SK-N-MC (cell line): ENCODE results near the gene SH3GL2.

Source experiments
- DNase-seq: peaks from one replicate; pipeline ENCODE4 v3.0.0-alpha.2; 2011; ENCODE audit warnings: low read depth, low spot score
- H3K27ac ChIP-seq: fragments of 200-600 bp; sonication (generic); 2 replicates; pipeline ENCODE4 v1.5.1; 2016; ENCODE audit warnings: mixed run types
- H3K36me3 ChIP-seq: fragments of 200-600 bp; sonication (generic); 2 replicates; pipeline ENCODE4 v1.6.1; 2017; ENCODE audit warnings: antibody characterized with exemption, low read length, mixed read lengths; ENCODE audit not compliant: insufficient read depth
- H3K4me3 ChIP-seq: fragments of 200-600 bp; sonication (generic); 2 replicates; pipeline ENCODE4 v1.5.1; 2016
- H3K9ac ChIP-seq: fragments of 200-600 bp; sonication (generic); 2 replicates; pipeline ENCODE4 v1.8.0; 2017; ENCODE audit warnings: mixed run types, mixed read lengths; ENCODE audit not compliant: insufficient read length
- H3K9me3 ChIP-seq: fragments of 200-600 bp; sonication (generic); 2 replicates; pipeline ENCODE4 v1.6.1; 2017; ENCODE audit warnings: low read depth, mild to moderate bottlenecking, antibody characterized with exemption, low read length, moderate library complexity, mixed read lengths
- EZH2 ChIP-seq: fragments of 200-600 bp; sonication (generic); IDR thresholded peaks from one replicate; pipeline ENCODE4 v1.6.1; 2017; ENCODE audit warnings: antibody characterized with exemption
- FOXP2 ChIP-seq: optimal IDR thresholded peaks from 2 replicates; pipeline ENCODE3; 2011; ENCODE audit warnings: mild to moderate bottlenecking, moderate library complexity; ENCODE audit not compliant: insufficient read depth; ENCODE audit errors: extremely low read length, control extremely low read depth
- POLR2AphosphoS5 ChIP-seq: IDR thresholded peaks from 2 replicates; pipeline ENCODE4 v1.6.1; 2012; ENCODE audit warnings: mild to moderate bottlenecking, low read depth, low read length, borderline replicate concordance

Gene SH3GL2

GRCh38 chr9:17594961-17595360 is 16.1 kb downstream of the SH3GL2 start:
- no peak for TF ChIP-seq FOXP2
- TF ChIP-seq POLR2AphosphoS5, result no peak
- no peak for TF ChIP-seq EZH2
- Histone ChIP-seq H3K9ac (no peak overlapping the region), H3K27ac (no peak overlapping the region), H3K4me3 (no peak overlapping the region), H3K36me3 (no peaks in the 10 kb centered on the region), H3K9me3 (no peaks in the 10 kb centered on the region)
- DNase-seq, result no peak

- DNase-seq, result no peak
- H3K27ac ChIP-seq, result no peak overlapping the region
- no peaks in the 10 kb centered on the region for H3K9me3 ChIP-seq
- no peak overlapping the region for H3K9ac ChIP-seq
- TF ChIP-seq POLR2AphosphoS5 (no peak), EZH2 (no peak), FOXP2 (no peak)
- no peaks in the 10 kb centered on the region for H3K36me3 ChIP-seq
- no peak overlapping the region for H3K4me3 ChIP-seq
Observed at GRCh38 chr9:17597977-17598376, 19.1 kb downstream of the SH3GL2 start.

- no peak for DNase-seq
- Histone ChIP-seq H3K27ac (no peak overlapping the region), H3K9me3 (no peaks in the 10 kb centered on the region), H3K4me3 (no peak overlapping the region), H3K9ac (no peak overlapping the region), H3K36me3 (no peaks in the 10 kb centered on the region)
- no peak for TF ChIP-seq FOXP2
- no peak for TF ChIP-seq EZH2
- no peak for TF ChIP-seq POLR2AphosphoS5
Observed at GRCh38 chr9:17600962-17601593, 22.2 kb downstream of the SH3GL2 start.

GRCh38 chr9:17604556-17604955 is 25.7 kb downstream of the SH3GL2 start:
- no peak overlapping the region for H3K9ac ChIP-seq
- H3K27ac ChIP-seq, result no peak overlapping the region
- no peak for DNase-seq
- no peaks in the 10 kb centered on the region for H3K9me3 ChIP-seq
- TF ChIP-seq EZH2, result no peak
- TF ChIP-seq POLR2AphosphoS5, result no peak
- no peak for TF ChIP-seq FOXP2
- H3K36me3 ChIP-seq, result no peaks in the 10 kb centered on the region
- no peak overlapping the region for H3K4me3 ChIP-seq

- no peaks in the 10 kb centered on the region for H3K36me3 ChIP-seq
- no peak overlapping the region for H3K4me3 ChIP-seq
- H3K9me3 ChIP-seq, result no peaks in the 10 kb centered on the region
- DNase-seq, result no peak
- no peak overlapping the region for H3K27ac ChIP-seq
- TF ChIP-seq EZH2, result no peak
- TF ChIP-seq POLR2AphosphoS5, result no peak
- no peak for TF ChIP-seq FOXP2
- H3K9ac ChIP-seq, result no peak overlapping the region
Observed at GRCh38 chr9:17609312-17610005, 30.6 kb downstream of the SH3GL2 start.

- no peak overlapping the region for H3K4me3 ChIP-seq
- no peak for DNase-seq
- no peak for TF ChIP-seq POLR2AphosphoS5
- no peak for TF ChIP-seq EZH2
- TF ChIP-seq FOXP2, result no peak
Observed at GRCh38 chr9:17611342-17611741, 32.5 kb downstream of the SH3GL2 start.

GRCh38 chr9:17611917-17612316 is 33.1 kb downstream of the SH3GL2 start:
- H3K9me3 ChIP-seq, result no peaks in the 10 kb centered on the region
- H3K27ac ChIP-seq, result no peak overlapping the region
- no peak overlapping the region for H3K9ac ChIP-seq
- no peak overlapping the region for H3K4me3 ChIP-seq
- no peak for DNase-seq
- TF ChIP-seq FOXP2 (no peak), POLR2AphosphoS5 (no peak), EZH2 (no peak)
- H3K36me3 ChIP-seq, result no peaks in the 10 kb centered on the region

More at GRCh38 chr9:17611342-17611741, 32.5 kb downstream of the SH3GL2 start:
- Histone ChIP-seq H3K9me3 (no peaks in the 10 kb centered on the region), H3K27ac (no peak overlapping the region), H3K9ac (no peak overlapping the region), H3K36me3 (no peaks in the 10 kb centered on the region)

- no peak overlapping the region for H3K27ac ChIP-seq
- TF ChIP-seq EZH2 (no peak), POLR2AphosphoS5 (no peak), FOXP2 (no peak)
- DNase-seq, result no peak
Observed at GRCh38 chr9:17613758-17614157, 34.9 kb downstream of the SH3GL2 start.

GRCh38 chr9:17614250-17614649 is 35.4 kb downstream of the SH3GL2 start:
- DNase-seq, result no peak
- H3K9ac ChIP-seq, result no peak overlapping the region

More at GRCh38 chr9:17613758-17614157, 34.9 kb downstream of the SH3GL2 start:
- Histone ChIP-seq H3K4me3 (no peak overlapping the region), H3K9me3 (no peaks in the 10 kb centered on the region), H3K36me3 (no peaks in the 10 kb centered on the region), H3K9ac (no peak overlapping the region)

More at GRCh38 chr9:17614250-17614649, 35.4 kb downstream of the SH3GL2 start:
- Histone ChIP-seq H3K4me3 (no peak overlapping the region), H3K9me3 (no peaks in the 10 kb centered on the region), H3K36me3 (no peaks in the 10 kb centered on the region), H3K27ac (no peak overlapping the region)
- no peak for TF ChIP-seq FOXP2
- TF ChIP-seq EZH2, result no peak
- TF ChIP-seq POLR2AphosphoS5, result no peak
